RWPE2 (cell line): Measurements from ENCODE around the gene KRTAP15-1.

Experiments
- ATAC-seq: fragments of 200-7000 bp; cut with Tn5 transposase; 3 replicates; pipeline ENCODE4 v1.9.1; 2021; ENCODE audit warnings: low read depth
- DNase-seq: peaks from one replicate; pipeline ENCODE4 v3.0.0-alpha.2; 2020; ENCODE audit warnings: low spot score
- H3K27ac ChIP-seq: fragments of 450-650 bp; 2 replicates; pipeline ENCODE4 v1.5.1; 2017; ENCODE audit warnings: mild to moderate bottlenecking; ENCODE audit not compliant: poor library complexity, severe bottlenecking
- H3K27me3 ChIP-seq: fragments of 250-450 bp; sonication (Bioruptor Pico); 2 replicates; pipeline ENCODE4 v1.5.1; 2021; ENCODE audit warnings: mild to moderate bottlenecking, moderate library complexity; ENCODE audit not compliant: insufficient read depth, poor library complexity, severe bottlenecking
- H3K36me3 ChIP-seq: fragments of 250-450 bp; sonication (Bioruptor Pico); 2 replicates; pipeline ENCODE4 v1.5.1; 2020; ENCODE audit warnings: low read depth, mild to moderate bottlenecking, moderate library complexity
- H3K4me1 ChIP-seq: fragments of 250-450 bp; sonication (Bioruptor Pico); 2 replicates; pipeline ENCODE4 v1.5.1; 2021; ENCODE audit warnings: mild to moderate bottlenecking, moderate library complexity; ENCODE audit not compliant: insufficient read depth, poor library complexity, severe bottlenecking
- H3K4me3 ChIP-seq: fragments of 250-450 bp; sonication (Bioruptor Pico); 2 replicates; pipeline ENCODE4 v1.5.1; 2021; ENCODE audit warnings: mild to moderate bottlenecking, moderate library complexity; ENCODE audit not compliant: severe bottlenecking
- H3K9me3 ChIP-seq: fragments of 250-450 bp; sonication (Bioruptor Pico); 2 replicates; pipeline ENCODE4 v1.5.1; 2021; ENCODE audit warnings: mild to moderate bottlenecking, moderate library complexity; ENCODE audit not compliant: severe bottlenecking
- CTCF ChIP-seq: fragments of 450-650 bp; IDR thresholded peaks from one replicate; pipeline ENCODE4 v1.5.1; 2017; ENCODE audit warnings: mild to moderate bottlenecking, moderate library complexity; ENCODE audit not compliant: poor library complexity, severe bottlenecking

KRTAP15-1 gene

GRCh38 chr21:30468900-30469714 lies 29.0 kb downstream of the KRTAP15-1 start:
- peaks cover 7% of the 10 kb centered on the region for H3K27me3 ChIP-seq
- ATAC-seq: no peak

GRCh38 chr21:30478004-30478403 lies 37.9 kb downstream of the KRTAP15-1 start:
- no peak for DNase-seq

More at GRCh38 chr21:30468900-30469714, 29.0 kb downstream of the KRTAP15-1 start:
- Histone ChIP-seq H3K4me1 (no peaks in the 10 kb centered on the region), H3K27ac (no peak overlapping the region), H3K4me3 (no peak overlapping the region), H3K36me3 (no peaks in the 10 kb centered on the region), H3K9me3 (no peaks in the 10 kb centered on the region)
- no peak for DNase-seq
- no peak for TF ChIP-seq CTCF

GRCh38 chr21:30479259-30479658 lies 39.2 kb downstream of the KRTAP15-1 start:
- no peak overlapping the region for H3K4me3 ChIP-seq
- no peaks in the 10 kb centered on the region for H3K9me3 ChIP-seq
- TF ChIP-seq CTCF: no peak
- no peak overlapping the region for H3K27ac ChIP-seq
- ATAC-seq: no peak
- H3K4me1 ChIP-seq: no peaks in the 10 kb centered on the region
- no peaks in the 10 kb centered on the region for H3K27me3 ChIP-seq
- DNase-seq: no peak
- no peaks in the 10 kb centered on the region for H3K36me3 ChIP-seq

More at GRCh38 chr21:30478004-30478403, 37.9 kb downstream of the KRTAP15-1 start:
- no peak overlapping the region for H3K4me3 ChIP-seq
- H3K27me3 ChIP-seq: no peaks in the 10 kb centered on the region
- TF ChIP-seq CTCF: no peak
- no peak overlapping the region for H3K27ac ChIP-seq
- H3K9me3 ChIP-seq: no peaks in the 10 kb centered on the region
- H3K36me3 ChIP-seq: no peaks in the 10 kb centered on the region
- no peak for ATAC-seq
- H3K4me1 ChIP-seq: no peaks in the 10 kb centered on the region

- no peak for TF ChIP-seq CTCF
- no peak for DNase-seq
- no peak for ATAC-seq
These were observed 40.1 kb downstream of the KRTAP15-1 start, which contains the start of gene KRTAP19-1 for GRCh38 chr21:30480145-30480544. Gene KRTAP19-1 (minus strand): TSS chr21:30480367. CDS start chr21:30480317, 50 bp downstream.

GRCh38 chr21:30482130-30482529 lies 42.1 kb downstream of the KRTAP15-1 start:
- TF ChIP-seq CTCF: no peak
- no peaks in the 10 kb centered on the region for H3K9me3 ChIP-seq
- no peaks in the 10 kb centered on the region for H3K4me1 ChIP-seq
- no peaks in the 10 kb centered on the region for H3K27me3 ChIP-seq
- DNase-seq (no peak), ATAC-seq (peak; percentile 44; the same call in 1 of the 3 replicates)
- no peak overlapping the region for H3K4me3 ChIP-seq
- H3K27ac ChIP-seq: no peak overlapping the region
- H3K36me3 ChIP-seq: no peaks in the 10 kb centered on the region

More at GRCh38 chr21:30480145-30480544, 40.1 kb downstream of the KRTAP15-1 start, which contains the start of gene KRTAP19-1:
- Histone ChIP-seq H3K4me1 (no peaks in the 10 kb centered on the region), H3K27ac (no peak within 1 kb of the TSS), H3K36me3 (no peaks in the 10 kb centered on the region), H3K9me3 (no peaks in the 10 kb centered on the region), H3K27me3 (no peaks in the 10 kb centered on the region), H3K4me3 (no peak within 1 kb of the TSS)
